HUES64 (cell line): ENCODE data around the gene RNF181.

Experiments
- H3K27ac ChIP-seq: 2 replicates; pipeline ENCODE4 v1.7.0; 2013; ENCODE audit warnings: low read depth, low read length, inconsistent platforms
- H3K27me3 ChIP-seq: 2 replicates; pipeline ENCODE4 v1.6.1; 2013; ENCODE audit warnings: mild to moderate bottlenecking, low read length; ENCODE audit not compliant: insufficient read depth
- H3K36me3 ChIP-seq: 2 replicates; pipeline ENCODE4 v1.6.1; 2013; ENCODE audit warnings: mild to moderate bottlenecking, low read length; ENCODE audit not compliant: insufficient read depth
- H3K4me1 ChIP-seq: 2 replicates; pipeline ENCODE4 v1.6.1; 2013; ENCODE audit warnings: mild to moderate bottlenecking, low read length, moderate library complexity; ENCODE audit not compliant: insufficient read depth
- H3K4me3 ChIP-seq: 2 replicates; pipeline ENCODE4 v1.5.1; 2013; ENCODE audit warnings: mild to moderate bottlenecking, low read length, moderate library complexity
- H3K9ac ChIP-seq: 2 replicates; pipeline ENCODE4 v1.6.1; 2013; ENCODE audit warnings: mild to moderate bottlenecking, low read depth, low read length
- H3K9me3 ChIP-seq: 2 replicates; pipeline ENCODE4 v1.6.1; 2013; ENCODE audit warnings: low read depth, low read length; ENCODE audit not compliant: insufficient read depth
- WGBS: fragments of 150-250, 120-280 bp; methylation state at CpG from one replicate; pipeline ENCODE4 v1.1.7; 2013; ENCODE audit warnings: missing lambda C conversion rate; 5-methylcytosine and 5-hydroxymethylcytosine counted together

RNF181 gene

GRCh38 chr2:85621338-85621737, 25.8 kb downstream of the RNF181 start:
- Histone ChIP-seq H3K27me3 (no peaks in the 10 kb centered on the region), H3K27ac (no peak overlapping the region), H3K36me3 (peaks cover 82% of the 10 kb centered on the region), H3K9ac (no peak overlapping the region), H3K4me3 (no peak overlapping the region), H3K4me1 (peaks cover 3% of the 10 kb centered on the region; the same call in 1 of the 2 replicates), H3K9me3 (no peaks in the 10 kb centered on the region)
- 100% methylated on average over 1 of the region's 1 CpG for whole genome bisulfite sequencing

DNA sequence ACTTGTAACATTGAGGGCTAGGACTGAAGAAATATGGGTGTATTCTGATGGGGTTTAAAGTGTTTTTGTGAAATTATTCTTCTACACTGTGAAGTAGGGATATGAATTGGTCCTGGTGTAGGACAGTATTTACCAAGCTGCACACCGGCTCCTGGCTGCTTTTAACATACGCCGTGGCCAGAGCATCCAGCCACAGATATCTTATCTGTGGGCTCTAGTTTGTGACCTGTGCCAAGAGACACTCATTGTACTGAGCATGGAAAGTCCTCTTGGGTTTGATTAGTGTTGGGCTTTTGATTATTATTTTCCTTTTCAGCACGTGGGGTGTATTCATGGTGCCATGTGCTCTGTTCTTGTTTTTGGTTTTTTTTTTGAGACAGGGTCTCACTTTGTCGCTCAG, 28.4 kb downstream of the RNF181 start:
- Histone ChIP-seq H3K27ac (no peak overlapping the region), H3K27me3 (no peaks in the 10 kb centered on the region), H3K4me3 (no peak overlapping the region), H3K9ac (no peak overlapping the region), H3K9me3 (no peaks in the 10 kb centered on the region), H3K4me1 (no peaks in the 10 kb centered on the region), H3K36me3 (peaks cover 98% of the 10 kb centered on the region)
- 97% methylated on average over 5 of the region's 5 CpGs for WGBS

DNA sequence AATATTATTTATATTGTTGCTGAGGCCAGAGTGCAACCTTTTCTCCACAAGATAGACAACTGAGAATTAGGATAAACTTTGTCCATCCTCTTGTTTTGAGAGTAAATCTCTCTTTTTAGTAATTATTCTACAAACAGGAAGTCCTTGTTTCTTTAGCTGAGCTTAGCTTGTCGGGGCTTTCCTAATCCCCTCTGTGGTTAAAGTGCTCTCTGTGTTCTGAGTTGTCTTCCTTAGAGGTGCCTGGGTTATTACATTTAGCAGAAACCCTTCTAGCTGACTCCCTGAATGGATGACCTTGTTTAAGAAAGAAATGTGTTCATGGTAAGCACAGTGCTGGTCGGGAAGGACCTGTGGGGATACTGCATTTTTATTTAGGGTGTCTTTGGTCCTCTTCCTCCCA, 33.1 kb downstream of the RNF181 start:
- H3K9me3 ChIP-seq = no peaks in the 10 kb centered on the region
- H3K36me3 ChIP-seq = peaks cover 95% of the 10 kb centered on the region
- no peak overlapping the region for H3K9ac ChIP-seq
- no peaks in the 10 kb centered on the region for H3K4me1 ChIP-seq
- no peaks in the 10 kb centered on the region for H3K27me3 ChIP-seq
- WGBS = 98% methylated on average over 2 of the region's 2 CpGs
- H3K4me3 ChIP-seq = no peak overlapping the region
- no peak overlapping the region for H3K27ac ChIP-seq

DNA sequence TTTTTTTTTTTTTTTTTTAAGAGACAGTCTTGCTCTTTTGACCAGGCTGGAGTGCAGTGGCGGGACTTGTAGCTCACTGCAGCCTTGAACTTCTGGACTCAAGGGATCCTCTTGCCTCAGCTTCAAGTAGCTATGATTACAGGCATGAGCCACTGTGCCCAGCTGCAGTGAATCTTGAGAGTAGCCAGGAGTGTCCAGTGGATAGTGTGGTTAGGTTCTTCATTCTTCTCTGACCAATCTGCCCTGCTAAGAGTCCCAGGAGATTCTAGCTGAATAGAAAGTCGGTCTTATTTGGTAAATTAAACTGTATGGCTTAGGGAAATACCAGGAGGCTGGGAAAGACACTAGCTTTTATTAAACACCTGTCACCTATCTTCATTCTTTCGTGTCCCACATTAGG, 35.8 kb downstream of the RNF181 start:
- no peaks in the 10 kb centered on the region for H3K9me3 ChIP-seq
- WGBS = 99% methylated on average over 3 of the region's 3 CpGs
- no peak overlapping the region for H3K4me3 ChIP-seq
- H3K27me3 ChIP-seq = no peaks in the 10 kb centered on the region
- H3K27ac ChIP-seq = no peak overlapping the region
- H3K4me1 ChIP-seq = no peaks in the 10 kb centered on the region
- H3K9ac ChIP-seq = no peak overlapping the region
- H3K36me3 ChIP-seq = peaks cover 91% of the 10 kb centered on the region

DNA sequence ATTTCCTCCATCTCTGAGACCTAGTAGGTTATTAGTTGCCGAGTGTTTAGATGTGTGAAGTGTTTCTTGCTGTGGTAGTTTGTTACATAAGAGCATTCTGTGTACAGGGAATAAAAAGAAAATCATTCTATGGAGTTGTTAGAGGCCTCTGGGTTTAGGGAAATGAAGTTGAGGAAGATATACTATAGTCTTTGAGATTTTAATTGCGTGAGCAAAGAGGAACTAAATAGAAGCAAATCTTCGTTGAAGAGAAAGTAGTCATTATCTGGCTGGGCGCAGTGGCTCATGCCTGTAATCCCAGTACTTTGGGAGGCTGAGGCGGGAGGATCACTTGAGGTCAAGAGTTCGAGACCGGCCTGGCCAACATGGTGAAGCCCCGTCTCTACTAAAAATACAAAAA, 39.5 kb downstream of the RNF181 start:
- Histone ChIP-seq H3K4me3 (no peak overlapping the region), H3K27ac (no peak overlapping the region), H3K4me1 (no peaks in the 10 kb centered on the region), H3K9me3 (no peaks in the 10 kb centered on the region), H3K27me3 (no peaks in the 10 kb centered on the region), H3K9ac (no peak overlapping the region), H3K36me3 (peaks cover 90% of the 10 kb centered on the region)
- WGBS = 95% methylated on average over 5 of the region's 8 CpGs

DNA sequence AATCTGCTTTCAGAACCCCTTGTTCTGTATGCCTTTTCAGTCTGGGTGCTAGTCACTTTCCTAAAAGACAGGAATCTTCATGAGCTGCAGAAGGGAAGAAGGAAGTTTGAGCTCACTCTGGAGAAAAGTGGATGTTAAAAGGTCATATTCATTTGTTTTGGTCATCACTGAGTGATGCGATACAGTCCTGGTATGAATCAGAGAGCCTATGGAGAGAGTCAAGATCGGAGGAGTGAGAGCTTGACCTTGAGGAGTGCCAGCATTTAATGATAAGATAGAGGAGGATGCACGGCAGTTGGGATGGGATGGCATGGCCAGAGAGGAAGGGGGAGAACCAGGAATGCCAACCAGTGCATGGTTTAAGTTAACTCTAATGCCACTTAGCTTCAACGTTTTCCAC, 40.1 kb downstream of the RNF181 start:
- Histone ChIP-seq H3K27me3 (no peaks in the 10 kb centered on the region), H3K36me3 (peaks cover 90% of the 10 kb centered on the region)
- WGBS = 94% methylated on average over 3 of the region's 4 CpGs

GRCh38 chr2:85642725-85643124, 47.2 kb downstream of the RNF181 start:
- 100% methylated on average over 3 of the region's 3 CpGs for WGBS
- Histone ChIP-seq H3K27ac (no peak overlapping the region), H3K9me3 (no peaks in the 10 kb centered on the region)

More for the DNA sequence above, 40.1 kb downstream of the RNF181 start:
- Histone ChIP-seq H3K27ac (no peak overlapping the region), H3K9ac (no peak overlapping the region), H3K9me3 (no peaks in the 10 kb centered on the region), H3K4me1 (no peaks in the 10 kb centered on the region), H3K4me3 (no peak overlapping the region)

GRCh38 chr2:85644909-85645308, 49.4 kb downstream of the RNF181 start:
- H3K9ac ChIP-seq = no peak overlapping the region
- no peaks in the 10 kb centered on the region for H3K27me3 ChIP-seq
- H3K9me3 ChIP-seq = no peaks in the 10 kb centered on the region
- H3K36me3 ChIP-seq = peaks cover 99% of the 10 kb centered on the region
- no peak overlapping the region for H3K27ac ChIP-seq
- 96% methylated on average over 8 of the region's 8 CpGs for WGBS
- H3K4me3 ChIP-seq = no peak overlapping the region
- H3K4me1 ChIP-seq = no peaks in the 10 kb centered on the region

More at GRCh38 chr2:85642725-85643124, 47.2 kb downstream of the RNF181 start:
- Histone ChIP-seq H3K27me3 (no peaks in the 10 kb centered on the region), H3K4me3 (no peak overlapping the region), H3K36me3 (peaks cover 98% of the 10 kb centered on the region), H3K4me1 (no peaks in the 10 kb centered on the region), H3K9ac (no peak overlapping the region)

- Histone ChIP-seq H3K4me3 (no peak overlapping the region), H3K4me1 (no peaks in the 10 kb centered on the region), H3K9ac (no peak overlapping the region), H3K9me3 (no peaks in the 10 kb centered on the region), H3K27me3 (no peaks in the 10 kb centered on the region), H3K27ac (no peak overlapping the region), H3K36me3 (peaks cover 97% of the 10 kb centered on the region)
- WGBS = 100% methylated on average over 2 of the region's 2 CpGs
Measured at GRCh38 chr2:85646166-85646565, 50.6 kb downstream of the RNF181 start.
